Tongue (tissue), 2 donors: Measurements from ENCODE around the gene GLYAT. TPM values are rescaled to one million over a fixed set of nuclear protein-coding genes. Genes with fewer than 3 reads are reported as not detected.

Experiments used
- DNase-seq: peaks from one replicate; pipeline ENCODE4 v3.0.0-alpha.2; 2015
- total RNA-seq: library from RNA; depleted of rRNA; stranded (reverse); fragments of >200 nt; gene quantifications from one replicate; pipeline ENCODE4 v1.2.3, GENCODE V29; 2014

Gene GLYAT
- total RNA-seq = not detected

DNA sequence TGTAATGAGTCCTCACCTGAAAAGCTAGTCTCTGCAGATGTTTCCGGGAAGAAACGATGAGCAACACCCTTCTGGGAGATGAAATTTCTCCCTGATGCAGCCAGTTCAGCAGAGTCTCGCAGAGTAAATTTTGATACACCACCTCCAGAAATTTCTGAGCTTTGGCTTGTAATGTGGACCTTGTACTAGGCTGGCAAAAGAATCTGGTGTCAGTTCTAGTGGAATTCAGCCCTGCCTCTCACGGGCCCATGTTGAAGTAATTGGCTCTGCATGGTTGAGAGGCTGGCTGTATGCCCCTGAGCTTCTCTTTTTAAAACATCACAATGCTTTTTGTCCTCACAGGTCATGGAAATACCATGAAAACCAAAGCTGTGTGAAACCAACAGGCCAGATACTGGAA lies at the start of gene GLYAT:
Gene GLYAT (minus strand): TSS at position 125 of the 400 bp plus-strand sequence. CDS start 7,447 bp downstream, outside the sequence.
- no peak for DNase-seq

GRCh38 chr11:58781345-58781744 lies 49.6 kb upstream of the GLYAT start:
- DNase-seq = no peak

- DNase-seq = no peak
These were observed 48.8 kb upstream of the GLYAT start for GRCh38 chr11:58780578-58780977.

- DNase-seq = no peak
These were observed 45.4 kb upstream of the GLYAT start for GRCh38 chr11:58776891-58777710.

DNA sequence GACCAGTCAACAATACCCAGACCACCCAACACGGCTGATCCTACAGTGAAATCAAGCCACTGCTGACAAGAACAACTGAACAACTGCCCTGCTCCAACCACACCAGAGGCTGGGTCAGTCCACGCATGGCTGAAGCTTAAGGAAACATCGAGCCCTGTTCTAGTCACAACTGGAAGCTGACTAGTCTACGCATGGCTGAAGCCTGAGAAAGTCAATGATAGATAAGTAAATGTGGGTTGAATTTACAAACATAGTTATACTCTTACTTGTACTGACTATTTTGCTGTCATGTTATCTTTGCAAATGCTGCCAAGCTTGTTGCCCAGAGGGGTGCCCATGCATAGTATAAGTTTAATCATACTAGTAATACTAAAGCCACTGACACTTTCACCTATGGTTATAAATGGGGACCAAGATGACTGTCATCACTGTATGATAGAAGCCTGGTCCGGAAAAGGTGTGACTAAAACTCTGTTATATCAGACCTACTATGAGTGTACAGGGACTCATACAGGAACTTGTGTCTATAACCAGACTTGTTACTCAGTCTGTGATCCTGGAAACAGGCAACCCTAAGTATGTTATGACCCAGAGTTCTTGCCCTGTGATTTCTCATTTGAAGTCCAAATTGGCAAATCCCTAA lies 43.4 kb upstream of the GLYAT start:
- DNase-seq = no peak

GRCh38 chr11:58774164-58774593 lies 42.4 kb upstream of the GLYAT start:
- no peak for DNase-seq

DNA sequence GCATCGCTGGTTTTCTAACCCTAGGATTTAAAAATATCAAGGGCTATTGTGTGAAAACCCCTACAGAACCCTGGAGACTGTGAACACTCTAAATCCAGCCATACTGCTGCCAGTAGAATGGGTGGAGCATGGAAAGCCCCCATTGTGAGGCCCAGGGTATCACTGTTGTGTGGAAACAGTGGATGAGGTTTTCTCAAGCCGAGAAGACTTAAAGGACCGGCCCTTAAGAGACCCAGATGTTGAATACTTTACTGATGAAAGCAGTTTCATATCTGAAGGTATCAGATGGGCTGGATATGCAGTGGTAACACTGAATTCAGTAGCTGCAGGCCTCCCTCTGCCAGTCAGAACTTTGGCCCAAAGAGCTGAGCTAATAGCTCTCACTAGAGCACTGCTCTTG lies 41.6 kb upstream of the GLYAT start:
- no peak for DNase-seq

DNA sequence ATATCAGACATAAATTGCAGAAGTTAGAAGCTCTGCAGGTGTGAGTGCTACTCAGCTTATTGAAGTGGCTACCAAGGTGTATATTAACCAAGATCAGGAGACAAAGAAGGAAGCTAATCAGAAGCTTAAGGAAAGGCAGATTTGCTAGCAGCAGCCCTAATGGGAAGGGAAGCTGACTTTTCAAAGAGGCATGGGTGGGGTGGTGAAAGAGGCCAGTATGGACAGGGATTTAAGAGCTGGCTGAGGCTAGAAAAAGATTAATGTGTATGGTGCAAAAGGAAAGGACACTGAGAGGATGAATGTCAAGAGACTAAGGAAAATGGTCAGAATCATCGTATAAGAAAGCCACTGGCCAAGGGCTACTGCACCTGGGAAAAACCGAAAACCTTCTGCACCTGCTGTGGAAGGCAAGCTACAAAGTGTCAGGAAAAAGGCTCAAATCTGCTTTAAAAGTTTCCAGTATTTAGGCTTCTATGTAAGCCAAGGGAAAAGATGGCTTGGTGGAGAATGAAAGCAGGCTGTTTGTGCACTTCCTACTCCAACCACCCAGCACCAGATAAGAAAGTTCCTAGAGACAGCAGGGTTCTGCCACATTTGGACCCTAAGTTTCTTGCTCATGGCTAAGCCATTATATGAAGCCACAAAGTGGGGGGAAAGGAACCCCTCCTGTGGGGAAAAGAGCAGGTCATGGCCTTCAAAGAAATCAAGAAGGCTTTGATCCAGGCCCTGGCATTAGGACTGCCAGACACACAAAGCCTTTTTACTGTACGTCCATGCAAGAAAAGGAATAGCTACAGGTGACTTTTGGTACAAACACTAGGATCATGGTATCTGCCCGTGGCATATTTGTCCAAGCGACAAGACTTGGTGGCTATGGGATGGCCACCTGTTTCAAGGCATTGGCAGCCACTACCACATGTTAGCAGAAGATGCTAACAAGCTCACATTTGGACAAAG lies 40.9 kb upstream of the GLYAT start:
- DNase-seq = no peak

- DNase-seq = no peak
These were observed 39.7 kb upstream of the GLYAT start for GRCh38 chr11:58771458-58771855.

DNA sequence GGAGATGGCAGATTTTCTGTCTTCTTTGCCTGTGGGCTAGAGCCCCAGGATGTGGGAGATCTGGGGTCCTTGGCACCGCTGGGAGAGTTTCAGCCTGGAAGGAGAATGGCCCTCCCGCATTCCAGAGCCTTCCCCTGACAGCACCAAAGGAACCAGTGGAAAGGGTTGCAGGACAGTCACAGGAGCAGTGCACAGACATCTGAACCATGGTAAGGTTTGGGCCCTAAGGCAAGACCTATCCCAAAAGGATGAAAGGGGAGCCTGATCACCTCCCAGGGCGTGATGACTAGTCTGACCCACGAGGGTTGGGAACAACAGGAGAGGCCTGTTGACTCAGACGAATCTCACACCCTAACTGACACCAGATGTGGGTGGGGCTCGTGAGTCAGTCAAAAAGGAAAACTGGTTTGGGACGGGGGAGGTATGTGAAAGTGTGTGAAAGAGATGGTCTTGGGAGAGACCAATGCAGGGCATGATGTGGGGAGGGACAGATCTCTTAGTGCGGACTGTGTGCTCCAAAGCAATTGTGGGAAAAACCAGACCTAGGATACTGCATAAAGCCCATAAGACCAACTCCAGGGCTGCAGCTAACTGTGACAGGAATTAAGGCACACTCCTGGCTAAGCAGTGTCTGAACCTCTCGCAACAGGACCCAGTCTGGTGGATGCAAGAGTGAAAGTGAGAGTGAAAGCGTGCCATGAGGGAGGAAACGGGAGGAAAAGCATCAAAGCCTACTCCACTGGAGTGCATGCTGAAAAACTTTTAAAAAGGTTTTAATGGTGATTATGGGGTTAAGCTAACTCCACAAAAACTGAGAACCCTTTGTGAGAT lies 39.1 kb upstream of the GLYAT start:
- DNase-seq = no peak

- no peak for DNase-seq
These were observed 38.4 kb upstream of the GLYAT start for GRCh38 chr11:58770166-58770565.

DNA sequence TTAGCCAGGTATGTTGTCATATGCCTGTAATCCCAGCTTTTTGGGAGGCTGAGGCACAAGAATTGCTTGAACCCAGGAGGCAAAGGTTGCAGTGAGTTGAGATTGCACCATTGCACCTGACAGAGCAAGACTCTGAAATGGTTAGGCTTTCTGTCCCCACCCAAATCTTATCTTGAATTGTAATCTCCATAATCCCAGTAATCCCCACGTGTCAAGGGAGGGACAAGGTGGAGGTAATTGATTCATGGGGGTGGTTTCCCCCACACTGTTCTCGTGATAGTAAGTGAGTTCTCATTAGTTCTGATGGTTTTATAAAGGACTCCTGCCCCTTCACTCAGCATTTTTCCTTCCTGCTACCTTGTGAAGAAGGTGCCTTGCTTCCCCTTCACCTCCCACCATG lies 37.6 kb upstream of the GLYAT start:
- DNase-seq = no peak

- no peak for DNase-seq
These were observed 36.4 kb upstream of the GLYAT start for GRCh38 chr11:58768137-58768536.

- DNase-seq = no peak
These were observed 33.3 kb upstream of the GLYAT start for GRCh38 chr11:58765078-58765477.

GRCh38 chr11:58763120-58763490 lies 31.4 kb upstream of the GLYAT start:
- no peak for DNase-seq

DNA sequence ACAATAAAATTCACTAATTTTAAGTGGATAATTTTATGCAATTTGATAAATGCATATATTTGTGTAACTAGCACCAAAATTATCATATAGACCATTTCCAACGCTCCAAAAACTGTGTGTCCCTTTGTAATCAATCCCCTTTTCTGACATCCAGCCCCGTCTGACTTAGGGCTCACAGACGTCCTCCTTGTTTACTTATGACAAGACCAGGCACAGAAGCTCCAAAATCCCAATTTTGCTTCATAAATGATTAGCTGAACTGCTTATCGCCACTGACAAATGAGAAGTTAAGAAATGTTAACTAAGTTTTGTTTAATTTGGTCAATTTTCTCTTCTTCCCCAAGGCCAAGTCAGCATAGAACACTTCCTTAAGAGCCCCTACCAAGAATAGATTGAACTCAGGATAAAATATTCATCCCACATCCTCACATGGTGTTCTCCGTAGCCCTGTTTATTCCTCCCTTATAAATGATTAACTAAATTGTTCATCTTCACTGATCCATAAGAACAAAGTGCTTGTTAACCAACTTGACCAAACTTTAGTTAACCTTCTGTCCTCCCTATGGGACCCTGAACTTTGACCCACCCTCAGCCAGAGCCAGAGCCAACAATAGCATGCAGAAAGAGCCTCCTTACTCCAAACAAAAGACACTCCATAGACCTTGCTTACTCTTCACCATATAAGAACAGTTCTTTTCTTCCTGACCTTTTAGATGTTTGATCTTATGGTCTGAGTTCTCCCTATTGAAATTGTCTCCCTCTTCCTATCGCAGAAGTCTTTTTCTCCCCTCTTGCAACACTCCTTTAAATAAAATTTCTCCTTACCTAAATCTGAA lies 30.8 kb upstream of the GLYAT start:
- DNase-seq = no peak

- no peak for DNase-seq
These were observed 25.7 kb upstream of the GLYAT start for GRCh38 chr11:58757439-58757838.

- DNase-seq = no peak
These were observed 14.1 kb upstream of the GLYAT start for GRCh38 chr11:58745705-58746364.

- no peak for DNase-seq
These were observed 13.4 kb upstream of the GLYAT start for GRCh38 chr11:58744988-58745704.
